HepG2 (cell line): ENCODE results near the gene YY1. TPM values are rescaled to one million over a fixed set of nuclear protein-coding genes. Genes with fewer than 3 reads are reported as not detected.

Experiments
- ARHGAP35 ChIP-seq: sonication (generic); formaldehyde crosslinking; IDR thresholded peaks from 2 replicates; pipeline ENCODE4 v1.9.0; 2022; ENCODE audit warnings: mild to moderate bottlenecking, inconsistent platforms, moderate library complexity, missing genetic modification reagents, borderline replicate concordance
- ATF4 ChIP-seq, 2 experiments: fragments of 450-650 bp in 1 of 2; sonication (generic) in 1 of 2; formaldehyde crosslinking; IDR thresholded peaks; 2 replicates each; pipeline versions ENCODE4 v1.5.0 to v1.8.0; 2020 to 2022; ENCODE audit warnings: mild to moderate bottlenecking in 1 of 2, missing genetic modification reagents in 1 of 2
- CBX2 ChIP-seq, 2 experiments: fragments of 200-600 bp in 1 of 2; sonication (generic); formaldehyde crosslinking in 1 of 2; IDR thresholded peaks; 2 replicates each; pipeline versions ENCODE4 v1.7.0 to v1.8.1; 2018 to 2022; ENCODE audit warnings: low read depth in 2 of 2, low read length in 1 of 2, mild to moderate bottlenecking in 1 of 2, missing genetic modification reagents in 1 of 2
- CREM ChIP-seq, 2 experiments: sonication (generic) in 1 of 2; formaldehyde crosslinking in 1 of 2; IDR thresholded peaks; 2 replicates each; pipeline versions ENCODE4 v1.4.0 to v1.6.1; 2016 to 2020; ENCODE audit warnings: antibody characterized with exemption in 1 of 2, mild to moderate bottlenecking in 1 of 2, missing genetic modification reagents in 1 of 2
- DMTF1 ChIP-seq: sonication (generic); formaldehyde crosslinking; IDR thresholded peaks from 2 replicates; pipeline ENCODE4 v1.4.0; 2020; ENCODE audit warnings: mild to moderate bottlenecking, missing genetic modification reagents
- EEA1 ChIP-seq: sonication (generic); formaldehyde crosslinking; IDR thresholded peaks from 2 replicates; pipeline ENCODE4 v1.5.1; 2020; ENCODE audit warnings: mild to moderate bottlenecking, missing genetic modification reagents, borderline replicate concordance
- KAT7 ChIP-seq: IDR thresholded peaks from 2 replicates; pipeline ENCODE4 v1.6.1; 2018; ENCODE audit warnings: borderline replicate concordance, missing compliant biosample characterization
- MAF1 ChIP-seq: sonication (generic); formaldehyde crosslinking; IDR thresholded peaks from 2 replicates; pipeline ENCODE4 v1.5.0; 2020; ENCODE audit warnings: missing genetic modification reagents, borderline replicate concordance
- MBD4 ChIP-seq: IDR thresholded peaks from 2 replicates; pipeline ENCODE4 v1.6.1; 2012; ENCODE audit warnings: low read length, inconsistent platforms, borderline replicate concordance
- NFATC3 ChIP-seq: sonication (generic); formaldehyde crosslinking; IDR thresholded peaks from 2 replicates; pipeline ENCODE4 v1.5.1; 2020; ENCODE audit warnings: mild to moderate bottlenecking, missing genetic modification reagents
- NFE2L1 ChIP-seq: sonication (generic); formaldehyde crosslinking; IDR thresholded peaks from 2 replicates; pipeline ENCODE4 v1.4.0; 2020; ENCODE audit warnings: missing genetic modification reagents, mild to moderate bottlenecking, borderline replicate concordance
- PHF8 ChIP-seq: sonication (generic); formaldehyde crosslinking; IDR thresholded peaks from 2 replicates; pipeline ENCODE4 v1.5.0; 2020; ENCODE audit warnings: missing genetic modification reagents
- SAP130 ChIP-seq: IDR thresholded peaks from 2 replicates; pipeline ENCODE4 v1.6.1; 2016; ENCODE audit warnings: low read depth
- SIN3B ChIP-seq: fragments of 150-350 bp; IDR thresholded peaks from 2 replicates; pipeline ENCODE4 v1.6.1; 2014; ENCODE audit warnings: low read length
- WIZ ChIP-seq: sonication (generic); formaldehyde crosslinking; IDR thresholded peaks from 2 replicates; pipeline ENCODE4 v1.5.1; 2020; ENCODE audit warnings: mild to moderate bottlenecking, missing genetic modification reagents
- ZBTB3 ChIP-seq: sonication (generic); formaldehyde crosslinking; IDR thresholded peaks from 2 replicates; pipeline ENCODE4 v1.4.0; 2020; ENCODE audit warnings: low read depth, mild to moderate bottlenecking, moderate library complexity, missing genetic modification reagents, borderline replicate concordance
- ZFYVE20 ChIP-seq: sonication (generic); formaldehyde crosslinking; IDR thresholded peaks from 2 replicates; pipeline ENCODE4 v1.8.0; 2023; ENCODE audit warnings: low read depth, mild to moderate bottlenecking, moderate library complexity, missing genetic modification reagents, borderline replicate concordance
- ZNF382 ChIP-seq: sonication (generic); formaldehyde crosslinking; IDR thresholded peaks from 2 replicates; pipeline ENCODE4 v1.5.0; 2020; ENCODE audit warnings: missing genetic modification reagents, mild to moderate bottlenecking, borderline replicate concordance
- ZNF496 ChIP-seq: sonication (generic); formaldehyde crosslinking; IDR thresholded peaks from 2 replicates; pipeline ENCODE4 v1.8.1; 2023; ENCODE audit warnings: mild to moderate bottlenecking, moderate library complexity, missing genetic modification reagents; ENCODE audit not compliant: insufficient replicate concordance
- ZNF557 ChIP-seq: sonication (generic); formaldehyde crosslinking; IDR thresholded peaks from 2 replicates; pipeline ENCODE4 v1.4.0; 2020; ENCODE audit warnings: missing genetic modification reagents
- ZNF629 ChIP-seq: sonication (generic); formaldehyde crosslinking; conservative IDR thresholded peaks from 2 replicates; pipeline ENCODE4 v1.5.0; 2020; ENCODE audit warnings: missing genetic modification reagents
- ZNF660 ChIP-seq: sonication (generic); formaldehyde crosslinking; IDR thresholded peaks from 2 replicates; pipeline ENCODE4 v1.5.1; 2020; ENCODE audit warnings: mild to moderate bottlenecking, low read depth, missing genetic modification reagents, borderline replicate concordance
- polyA plus RNA-seq, 8 experiments: library from polyadenylated mRNA; depleted of rRNA in 3 of 8; stranded (reverse) in 7 of 8; unstranded in 1 of 8; fragments of >200 nt; fragmentation: Illumina TruSeq in 4 of 8; extraction: Trizol in 4 of 8; gene quantifications; 2 replicates each; pipeline versions ENCODE4 v1.2.1 to v1.2.3, GENCODE V29; 2011 to 2016; ENCODE audit warnings: low read depth in 4 of 8, missing spikeins in 1 of 8, mixed read lengths in 1 of 8; ENCODE audit not compliant: insufficient read depth in 1 of 8
- total RNA-seq, 5 experiments: library from RNA; depleted of rRNA; stranded (reverse); fragments of >200 nt; fragmentation: Illumina TruSeq; extraction: Trizol; gene quantifications; 2 replicates each; pipeline ENCODE4 v1.2.3, GENCODE V29; 2016; ENCODE audit warnings: low read depth in 1 of 5
- TF ChIP-seq, protein P1 (sequence below): sonication (generic); formaldehyde crosslinking; IDR thresholded peaks from 2 replicates; pipeline ENCODE4 v1.9.0; 2021; ENCODE audit warnings: missing genetic modification reagents, mild to moderate bottlenecking, borderline replicate concordance

The YY1 gene
- total and polyA plus RNA-seq, 2 of the 13 experiments (the other 11 are each of a cell fraction or from before 2014, with no cell fraction given) = 29.4 to 68.1 TPM

- no peak for TF ChIP-seq ZFYVE20 (CRISPR knock-in tag)
- TF ChIP-seq SAP130 = 0 out of 2 replicates have a peak, but pooled peaks have one; percentile 14
- no peak for TF ChIP-seq DMTF1 (CRISPR knock-in tag)
- TF ChIP-seq MAF1 (CRISPR knock-in tag) = no peak
- peak; percentile 53 for TF ChIP-seq PHF8
- TF ChIP-seq ZNF557 (CRISPR knock-in tag) = no peak
- TF ChIP-seq ATF4 (CRISPR knock-in tag; IDR thresholded peaks at IDR 0.05) = no peak
- TF ChIP-seq ZNF629 (CRISPR knock-in tag) = no peak
- no peak for TF ChIP-seq WIZ
- TF ChIP-seq ARHGAP35 (CRISPR knock-in tag) = no peak
- TF ChIP-seq MBD4 = no peak
- no peak for TF ChIP-seq ZNF660 (CRISPR knock-in tag)
- no peak for TF ChIP-seq KAT7
- no peak for TF ChIP-seq ZBTB3 (CRISPR knock-in tag)
- TF ChIP-seq NFE2L1 (CRISPR knock-in tag) = no peak
- no peak for TF ChIP-seq SIN3B
- no peak for TF ChIP-seq ZNF382 (CRISPR knock-in tag)
- no peak for TF ChIP-seq ZNF496 (CRISPR knock-in tag)
- TF ChIP-seq NFATC3 = no peak
- no peak for TF ChIP-seq EEA1 (CRISPR knock-in tag)
- TF ChIP-seq, protein P1, sequence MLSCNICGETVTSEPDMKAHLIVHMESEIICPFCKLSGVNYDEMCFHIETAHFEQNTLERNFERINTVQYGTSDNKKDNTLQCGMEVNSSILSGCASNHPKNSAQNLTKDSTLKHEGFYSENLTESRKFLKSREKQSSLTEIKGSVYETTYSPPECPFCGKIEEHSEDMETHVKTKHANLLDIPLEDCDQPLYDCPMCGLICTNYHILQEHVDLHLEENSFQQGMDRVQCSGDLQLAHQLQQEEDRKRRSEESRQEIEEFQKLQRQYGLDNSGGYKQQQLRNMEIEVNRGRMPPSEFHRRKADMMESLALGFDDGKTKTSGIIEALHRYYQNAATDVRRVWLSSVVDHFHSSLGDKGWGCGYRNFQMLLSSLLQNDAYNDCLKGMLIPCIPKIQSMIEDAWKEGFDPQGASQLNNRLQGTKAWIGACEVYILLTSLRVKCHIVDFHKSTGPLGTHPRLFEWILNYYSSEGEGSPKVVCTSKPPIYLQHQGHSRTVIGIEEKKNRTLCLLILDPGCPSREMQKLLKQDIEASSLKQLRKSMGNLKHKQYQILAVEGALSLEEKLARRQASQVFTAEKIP (CRISPR knock-in tag) = no peak
- TF ChIP-seq CBX2 (IDR thresholded peaks at IDR 0.05; ENCODE audit: low read depth, low read length) = no peak
- TF ChIP-seq CBX2 (CRISPR knock-in tag; IDR thresholded peaks at IDR 0.05; ENCODE audit: low read depth) = no peak
- TF ChIP-seq CREM (IDR thresholded peaks at IDR 0.05) = no peak
- no peak for TF ChIP-seq CREM (CRISPR knock-in tag; IDR thresholded peaks at IDR 0.05)
These were observed 79.2 kb downstream of the YY1 start (continued) for GRCh38 chr14:100317912-100318808.
